Smooth muscle cell (in vitro differentiated cells): ENCODE measurements around the gene MAD1L1. TPM values are rescaled to one million over a fixed set of nuclear protein-coding genes. Genes with fewer than 3 reads are reported as not detected.

Source experiments
- DNase-seq: peaks from one replicate; lab custom pipeline; 2025; ENCODE audit not compliant: unreplicated experiment; lab: John Stamatoyannopoulos, UW
- H2AFZ ChIP-seq: fragments of 200-600 bp; sonication (generic); 2 replicates; pipeline ENCODE4 v1.6.0; 2016; ENCODE audit warnings: antibody characterized with exemption, low read depth, mild to moderate bottlenecking
- H3F3A ChIP-seq: fragments of 200-600 bp; sonication (generic); 2 replicates; pipeline ENCODE4 v1.6.0; 2017; ENCODE audit warnings: antibody characterized with exemption, low read depth
- H3K27ac ChIP-seq: fragments of 200-600 bp; sonication (generic); 2 replicates; pipeline ENCODE4 v1.5.1; 2016; ENCODE audit warnings: low read depth, mild to moderate bottlenecking
- H3K27me3 ChIP-seq: fragments of 200-600 bp; sonication (generic); 2 replicates; pipeline ENCODE4 v1.6.1; 2016; ENCODE audit warnings: low read depth, mild to moderate bottlenecking
- H3K36me3 ChIP-seq: fragments of 200-600 bp; sonication (generic); 2 replicates; pipeline ENCODE4 v1.5.1; 2016; ENCODE audit warnings: low read depth
- H3K4me1 ChIP-seq: fragments of 200-600 bp; sonication (generic); 2 replicates; pipeline ENCODE4 v1.5.1; 2016; ENCODE audit warnings: low read depth
- H3K4me2 ChIP-seq: fragments of 200-600 bp; sonication (generic); 2 replicates; pipeline ENCODE4 v1.6.0; 2016; ENCODE audit warnings: mild to moderate bottlenecking
- H3K4me3 ChIP-seq: fragments of 200-600 bp; sonication (generic); 2 replicates; pipeline ENCODE4 v1.5.1; 2016; ENCODE audit warnings: mild to moderate bottlenecking
- H3K79me2 ChIP-seq: fragments of 200-600 bp; sonication (generic); 2 replicates; pipeline ENCODE4 v1.6.0; 2016; ENCODE audit warnings: low read depth, mild to moderate bottlenecking
- H3K9ac ChIP-seq: fragments of 200-600 bp; sonication (generic); 2 replicates; pipeline ENCODE4 v1.6.0; 2016; ENCODE audit warnings: low read depth
- H3K9me3 ChIP-seq: fragments of 200-600 bp; sonication (generic); replicated peaks from 2 replicates; pipeline ENCODE4 v1.5.1; 2016; ENCODE audit warnings: low read depth
- H4K20me1 ChIP-seq: fragments of 200-600 bp; sonication (generic); 2 replicates; pipeline ENCODE4 v1.6.0; 2016; ENCODE audit warnings: low read depth
- CTCF ChIP-seq: fragments of 200-600 bp; sonication (generic); IDR thresholded peaks from 2 replicates; pipeline ENCODE4 v1.5.1; 2017; ENCODE audit warnings: borderline replicate concordance, mild to moderate bottlenecking, antibody characterized with exemption; ENCODE audit not compliant: insufficient read depth, poor library complexity, severe bottlenecking
- WGBS: methylation state at CpG from one replicate; pipeline ENCODE4 v1.1.7; 2016; ENCODE audit warnings: low lambda C conversion rate; 5-methylcytosine and 5-hydroxymethylcytosine counted together
- polyA plus RNA-seq: library from polyadenylated mRNA; unstranded; fragments of >200 nt; fragmentation: Nextera tagmentation; extraction: Ambion mirVana; gene quantifications from 2 replicates; pipeline ENCODE4 v1.2.1, GENCODE V29; 2016
- total RNA-seq: library from RNA; depleted of rRNA; stranded (reverse); fragments of >200 nt; gene quantifications from 2 replicates; pipeline ENCODE4 v1.2.3, GENCODE V29; 2014

Gene MAD1L1
- total and polyA plus RNA-seq, 2 experiments from 2014 or later, result 33.4 to 60.7 TPM

- Histone ChIP-seq H3F3A (no peaks in the 10 kb centered on the region), H3K27me3 (no peaks in the 10 kb centered on the region), H3K4me1 (no peaks in the 10 kb centered on the region), H3K27ac (no peak overlapping the region), H3K4me3 (no peak overlapping the region), H3K9ac (no peak overlapping the region), H2AFZ (no peak overlapping the region), H3K36me3 (no peaks in the 10 kb centered on the region), H4K20me1 (no peaks in the 10 kb centered on the region), H3K4me2 (no peak overlapping the region), H3K79me2 (no peaks in the 10 kb centered on the region), H3K9me3 (no peaks in the 10 kb centered on the region)
- WGBS, result 94% methylated on average over 30 of the region's 30 CpGs
- no peak for TF ChIP-seq CTCF
- DNase-seq, result no peak
Observed at GRCh38 chr7:1847260-1848001, 385.3 kb downstream of the MAD1L1 start.

- H3K4me1 ChIP-seq, result no peaks in the 10 kb centered on the region
- H3K36me3 ChIP-seq, result no peaks in the 10 kb centered on the region
- H3K9ac ChIP-seq, result no peak overlapping the region
- no peak for DNase-seq
- H3K4me2 ChIP-seq, result no peak overlapping the region
- H3K27ac ChIP-seq, result no peak overlapping the region
- H2AFZ ChIP-seq, result no peak overlapping the region
- no peak for TF ChIP-seq CTCF
- no peaks in the 10 kb centered on the region for H3K27me3 ChIP-seq
- H3K9me3 ChIP-seq, result no peaks in the 10 kb centered on the region
- no peak overlapping the region for H3K4me3 ChIP-seq
- no peaks in the 10 kb centered on the region for H3K79me2 ChIP-seq
- 91% methylated on average over 29 of the region's 29 CpGs for WGBS
- no peaks in the 10 kb centered on the region for H3F3A ChIP-seq
- H4K20me1 ChIP-seq, result no peaks in the 10 kb centered on the region
Observed at GRCh38 chr7:1846331-1847065, 386.2 kb downstream of the MAD1L1 start.

DNA sequence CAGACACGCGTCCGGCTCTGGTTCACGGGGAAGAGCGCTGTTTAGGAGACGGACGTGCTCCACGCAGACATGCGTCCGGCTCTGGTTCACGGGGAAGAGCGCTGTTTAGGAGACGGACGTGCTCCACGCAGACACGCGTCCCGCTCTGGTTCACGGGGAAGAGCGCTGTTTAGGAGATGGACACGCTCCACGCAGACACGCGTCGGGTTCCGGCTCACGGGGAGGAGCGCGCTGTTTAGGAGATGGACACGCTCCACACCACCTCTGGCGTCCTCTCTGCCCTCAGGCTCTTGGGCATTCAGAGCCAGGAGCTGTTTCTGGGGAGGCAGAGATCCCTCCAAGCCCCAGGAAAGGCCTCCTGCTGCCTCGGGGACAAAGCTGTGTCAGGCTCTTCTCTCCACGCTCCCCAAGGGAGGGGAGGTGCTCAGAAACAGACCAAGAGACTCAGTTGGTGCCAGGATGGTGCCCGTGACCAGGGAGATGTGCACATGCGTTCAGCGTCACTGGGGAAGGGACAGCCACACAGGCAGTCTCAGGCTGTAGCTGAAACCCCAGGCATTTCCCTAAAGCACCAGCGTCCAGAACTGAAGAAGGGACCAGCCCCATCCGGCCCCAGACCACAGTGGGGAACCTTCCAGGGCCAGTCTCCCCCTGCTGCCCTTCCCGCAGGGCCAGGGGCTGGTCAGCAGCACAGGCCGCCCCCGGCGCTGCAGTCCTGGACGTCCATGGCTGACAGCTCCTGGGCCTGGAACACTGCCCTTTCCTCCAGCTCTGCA, 387.0 kb downstream of the MAD1L1 start:
- Histone ChIP-seq H3K79me2 (no peaks in the 10 kb centered on the region), H3K4me1 (no peaks in the 10 kb centered on the region), H3K36me3 (no peaks in the 10 kb centered on the region), H2AFZ (no peak overlapping the region), H3K27ac (no peak overlapping the region), H4K20me1 (no peaks in the 10 kb centered on the region), H3K27me3 (no peaks in the 10 kb centered on the region), H3K4me3 (no peak overlapping the region), H3K9me3 (no peaks in the 10 kb centered on the region), H3K9ac (no peak overlapping the region), H3F3A (no peaks in the 10 kb centered on the region), H3K4me2 (no peak overlapping the region)
- DNase-seq, result no peak
- TF ChIP-seq CTCF, result no peak
- 97% methylated on average over 41 of the region's 43 CpGs for WGBS
